Prostate gland (tissue), 2 donors: ENCODE results near the gene MORC3. TPM values are rescaled to one million over a fixed set of nuclear protein-coding genes. Genes with fewer than 3 reads are reported as not detected.

Experiments used
- DNase-seq: peaks from one replicate; pipeline ENCODE4 v3.0.0-alpha.2; 2019; ENCODE audit warnings: low spot score
- H3K27ac ChIP-seq, 2 donors: fragments of 200-600 bp; sonication (generic); 2 replicates each; pipeline ENCODE4 v1.5.1; 2017 to 2019
- H3K27me3 ChIP-seq: fragments of 200-600 bp; sonication (generic); replicated peaks from 2 replicates; pipeline ENCODE4 v1.5.1; 2019; ENCODE audit not compliant: insufficient read depth
- H3K36me3 ChIP-seq, 2 donors: fragments of 200-600 bp; sonication (generic); 1 replicate in 1 of 2; 2 replicates in 1 of 2; pipeline versions ENCODE4 v1.5.1 to v1.8.1; 2017 to 2019
- H3K4me1 ChIP-seq: fragments of 200-600 bp; sonication (generic); replicated peaks from 2 replicates; pipeline ENCODE4 v1.5.1; 2019
- H3K4me3 ChIP-seq, 2 donors: fragments of 200-600 bp; sonication (generic); 2 replicates each; pipeline ENCODE4 v1.5.1; 2017 to 2019
- H3K9me3 ChIP-seq: fragments of 200-600 bp; sonication (generic); 2 replicates; pipeline ENCODE4 v1.5.1; 2017
- POLR2A ChIP-seq: fragments of 450-650 bp; IDR thresholded peaks from one replicate; pipeline ENCODE4 v1.6.1; 2016; ENCODE audit warnings: antibody characterized with exemption, mild to moderate bottlenecking
- POLR2AphosphoS5 ChIP-seq: sonication (generic); formaldehyde crosslinking; IDR thresholded peaks from one replicate; pipeline ENCODE4 v1.6.1; 2017; ENCODE audit warnings: antibody characterized with exemption
- WGBS: methylation state at CpG from one replicate; pipeline ENCODE4 v1.1.5; 2018; 5-methylcytosine and 5-hydroxymethylcytosine counted together
- intact Hi-C: fragments of 100-400 bp; cut with DNase I; formaldehyde crosslinking; loops from one replicate; pipeline ENCODE4 v1.14.2; 2022
- total RNA-seq, 2 donors: library from RNA; depleted of rRNA; stranded (reverse); fragments of >200 nt; gene quantifications; one replicate each; pipeline ENCODE4 v1.1.0, GENCODE V29; 2016
- TF ChIP-seq, protein P1 (sequence below), 4 experiments: fragments of 200-600 bp in 2 of 4; fragments of 450-650 bp in 2 of 4; sonication (generic) in 2 of 4; IDR thresholded peaks; 1 replicate in 3 of 4; 2 replicates in 1 of 4; pipeline ENCODE4 v1.5.1; 2016 to 2019; ENCODE audit warnings: antibody characterized with exemption in 4 of 4, mild to moderate bottlenecking in 2 of 4, moderate library complexity in 2 of 4

Gene MORC3
- total RNA-seq, 2 donors from 2014 or later, result 34.8 to 42.0 TPM

DNA sequence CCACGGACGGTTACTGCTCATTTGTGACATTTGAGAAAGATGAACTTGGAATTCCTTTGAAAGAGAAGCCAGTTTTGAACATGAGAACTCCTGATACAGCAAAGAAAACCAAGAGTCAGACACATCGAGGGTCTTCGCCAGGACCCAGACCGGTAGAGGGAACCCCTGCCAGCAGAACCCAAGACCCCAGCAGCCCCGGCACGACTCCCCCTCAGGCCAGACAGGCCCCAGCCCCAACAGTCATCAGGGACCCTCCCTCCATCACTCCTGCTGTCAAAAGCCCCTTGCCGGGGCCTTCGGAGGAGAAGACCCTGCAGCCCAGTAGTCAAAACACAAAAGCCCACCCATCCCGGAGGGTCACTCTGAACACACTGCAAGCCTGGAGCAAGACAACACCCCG, 92.9 kb downstream of the MORC3 start:
- DNase-seq, result no peak
- Histone ChIP-seq H3K27me3 (no peaks in the 10 kb centered on the region), H3K4me3 (no peak overlapping the region), H3K9me3 (no peaks in the 10 kb centered on the region), H3K27ac (no peak overlapping the region), H3K36me3 (no peaks in the 10 kb centered on the region), H3K4me1 (no peaks in the 10 kb centered on the region)
- TF ChIP-seq, protein P1, sequence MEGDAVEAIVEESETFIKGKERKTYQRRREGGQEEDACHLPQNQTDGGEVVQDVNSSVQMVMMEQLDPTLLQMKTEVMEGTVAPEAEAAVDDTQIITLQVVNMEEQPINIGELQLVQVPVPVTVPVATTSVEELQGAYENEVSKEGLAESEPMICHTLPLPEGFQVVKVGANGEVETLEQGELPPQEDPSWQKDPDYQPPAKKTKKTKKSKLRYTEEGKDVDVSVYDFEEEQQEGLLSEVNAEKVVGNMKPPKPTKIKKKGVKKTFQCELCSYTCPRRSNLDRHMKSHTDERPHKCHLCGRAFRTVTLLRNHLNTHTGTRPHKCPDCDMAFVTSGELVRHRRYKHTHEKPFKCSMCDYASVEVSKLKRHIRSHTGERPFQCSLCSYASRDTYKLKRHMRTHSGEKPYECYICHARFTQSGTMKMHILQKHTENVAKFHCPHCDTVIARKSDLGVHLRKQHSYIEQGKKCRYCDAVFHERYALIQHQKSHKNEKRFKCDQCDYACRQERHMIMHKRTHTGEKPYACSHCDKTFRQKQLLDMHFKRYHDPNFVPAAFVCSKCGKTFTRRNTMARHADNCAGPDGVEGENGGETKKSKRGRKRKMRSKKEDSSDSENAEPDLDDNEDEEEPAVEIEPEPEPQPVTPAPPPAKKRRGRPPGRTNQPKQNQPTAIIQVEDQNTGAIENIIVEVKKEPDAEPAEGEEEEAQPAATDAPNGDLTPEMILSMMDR (IDR thresholded peaks at IDR 0.05), result no peak
- TF ChIP-seq POLR2AphosphoS5 (no peak), POLR2A (no peak)
- intact Hi-C loops, result no loop called here
- 89% methylated on average over 11 of the region's 11 CpGs for WGBS

DNA sequence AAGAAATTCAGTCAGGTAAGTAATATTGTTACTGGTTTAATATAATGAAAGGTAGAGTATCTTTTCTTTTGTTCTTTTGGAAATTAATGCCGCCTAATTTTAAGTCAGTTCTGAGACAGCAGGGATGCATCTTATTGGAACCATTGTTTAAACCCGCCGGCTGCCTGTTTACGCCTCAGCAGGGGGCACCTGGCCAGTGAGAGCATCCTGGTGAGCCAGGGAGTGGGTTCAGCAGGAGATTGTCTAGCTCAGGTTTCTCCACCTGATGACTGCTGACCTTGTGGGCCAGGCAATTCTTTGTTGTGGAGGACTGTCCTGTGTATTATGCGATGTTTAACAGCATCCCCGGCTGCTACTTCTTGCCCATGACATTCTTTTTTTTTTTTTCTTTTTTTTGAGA, 95.4 kb downstream of the MORC3 start:
- H3K36me3 ChIP-seq, result no peaks in the 10 kb centered on the region
- no peak overlapping the region for H3K27ac ChIP-seq
- TF ChIP-seq POLR2A (no peak), POLR2AphosphoS5 (no peak)
- TF ChIP-seq, protein P1 (IDR thresholded peaks at IDR 0.05), result no peak
- H3K27me3 ChIP-seq, result no peaks in the 10 kb centered on the region
- WGBS, result 89% methylated on average over 6 of the region's 6 CpGs
- no peak overlapping the region for H3K4me3 ChIP-seq
- no peaks in the 10 kb centered on the region for H3K4me1 ChIP-seq
- intact Hi-C loops, result no loop called here
- no peaks in the 10 kb centered on the region for H3K9me3 ChIP-seq
- DNase-seq, result no peak

DNA sequence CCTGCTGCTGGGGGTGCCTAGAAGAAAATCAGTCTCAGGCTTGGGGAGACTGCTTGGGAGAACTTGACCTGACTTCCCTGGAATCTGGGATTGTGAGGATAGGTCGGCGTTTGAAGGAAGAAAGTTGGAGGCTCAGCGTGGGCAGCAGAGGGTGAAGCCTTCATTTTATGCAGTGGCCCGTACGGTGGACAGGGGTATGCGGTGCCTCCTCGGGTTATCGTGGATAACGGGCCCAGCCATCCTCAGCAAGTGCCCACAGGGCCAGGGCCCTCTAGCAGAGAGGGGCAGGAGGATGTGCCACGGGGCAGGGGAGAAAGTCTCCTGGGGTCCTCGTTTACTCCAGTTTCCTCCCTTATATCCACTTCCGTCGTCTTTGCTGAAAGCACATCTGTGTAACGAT, 99.2 kb downstream of the MORC3 start:
- H3K36me3 ChIP-seq, result no peaks in the 10 kb centered on the region
- TF ChIP-seq POLR2A (no peak), POLR2AphosphoS5 (no peak)
- TF ChIP-seq, protein P1 (IDR thresholded peaks at IDR 0.05), result no peak
- H3K27ac ChIP-seq, result no peak overlapping the region
- no peak for DNase-seq
- no peaks in the 10 kb centered on the region for H3K4me1 ChIP-seq
- intact Hi-C loops, result no loop called here
- no peak overlapping the region for H3K4me3 ChIP-seq
- H3K9me3 ChIP-seq, result no peaks in the 10 kb centered on the region
- 89% methylated on average over 14 of the region's 14 CpGs for WGBS
- no peaks in the 10 kb centered on the region for H3K27me3 ChIP-seq

DNA sequence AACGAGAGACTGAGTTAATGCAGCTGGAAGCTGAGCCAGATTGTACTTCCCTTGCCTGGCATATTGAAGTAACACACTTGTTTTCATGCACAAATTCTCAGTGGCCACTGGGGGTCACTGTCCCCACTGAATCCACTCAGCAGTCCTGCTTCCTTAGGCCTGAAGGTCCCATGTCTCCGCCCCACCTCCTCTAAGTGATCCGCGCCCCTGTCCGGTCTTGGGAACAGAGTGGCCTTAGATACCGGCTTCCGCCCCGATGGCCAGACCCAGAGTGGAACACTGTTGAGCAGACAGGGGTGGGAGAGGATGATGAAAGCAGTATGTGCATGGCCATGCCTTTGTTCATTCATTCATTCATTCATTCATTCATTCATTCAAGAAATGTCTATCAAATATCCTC, 100.0 kb downstream of the MORC3 start:
- no peaks in the 10 kb centered on the region for H3K36me3 ChIP-seq
- intact Hi-C loops, result loop anchor here (10.0 kb wide), 2 partner anchors 65 to 505 kb away; partner anchors contain the start of gene CLDN14

More for the DNA sequence above, 100.0 kb downstream of the MORC3 start:
- Histone ChIP-seq H3K4me3 (no peak overlapping the region), H3K27me3 (no peaks in the 10 kb centered on the region), H3K27ac (no peak overlapping the region), H3K4me1 (no peaks in the 10 kb centered on the region), H3K9me3 (no peaks in the 10 kb centered on the region)
- DNase-seq, result peak; percentile 81
- 11% methylated on average over 8 of the region's 8 CpGs for WGBS
- TF ChIP-seq, protein P1 (IDR thresholded peaks at IDR 0.05), result peak; percentile 49 to 87 (median 79)
- peak; percentile 66 for TF ChIP-seq POLR2AphosphoS5
- TF ChIP-seq POLR2A, result no peak
